ENCODE data around the gene EBF3.
"Not testable (repeated sequence)": the region's sequence is repeated elsewhere in the genome, so short reads cannot be mapped to it uniquely, and the experiment has no call there.

Gene EBF3

GRCh38 chr10:129926066-129927055 is 37.7 kb downstream of the EBF3 start:
- no peak for DNase-seq

GRCh38 chr10:129924375-129925085 is 39.5 kb downstream of the EBF3 start:
- DNase-seq = no peak

- DNase-seq = no peak
Observed at GRCh38 chr10:129922598-129923123, 41.4 kb downstream of the EBF3 start.

GRCh38 chr10:129921801-129922597 is 42.1 kb downstream of the EBF3 start:
- DNase-seq = no peak

GRCh38 chr10:129921065-129921670 is 42.9 kb downstream of the EBF3 start:
- no peak for DNase-seq

- DNase-seq = not testable (repeated sequence)
Observed at GRCh38 chr10:129920187-129920586, 43.9 kb downstream of the EBF3 start.

GRCh38 chr10:129919358-129919757 is 44.7 kb downstream of the EBF3 start:
- DNase-seq = no peak

- no peak for DNase-seq
Observed at GRCh38 chr10:129918836-129919235, 45.2 kb downstream of the EBF3 start.

- no peak for DNase-seq
Observed at GRCh38 chr10:129918401-129918800, 45.7 kb downstream of the EBF3 start.

- DNase-seq = no peak
Observed at GRCh38 chr10:129917936-129918335, 46.1 kb downstream of the EBF3 start.

- DNase-seq = no peak
Observed at GRCh38 chr10:129916506-129916995, 47.5 kb downstream of the EBF3 start.

- DNase-seq = no peak
Observed at GRCh38 chr10:129915526-129916378, 48.3 kb downstream of the EBF3 start.

- DNase-seq = no peak
Observed at GRCh38 chr10:129914960-129915359, 49.1 kb downstream of the EBF3 start.

GRCh38 chr10:129914153-129914855 is 49.8 kb downstream of the EBF3 start:
- no peak for DNase-seq

- no peak for DNase-seq
Observed at GRCh38 chr10:129912986-129913695, 50.9 kb downstream of the EBF3 start.

GRCh38 chr10:129912166-129912917 is 51.7 kb downstream of the EBF3 start:
- no peak for DNase-seq

- DNase-seq = no peak
Observed at GRCh38 chr10:129911451-129912165, 52.5 kb downstream of the EBF3 start.

GRCh38 chr10:129910861-129911260 is 53.2 kb downstream of the EBF3 start:
- DNase-seq = no peak
